HEK293 (cell line): ENCODE measurements around the gene TRIM9.

ENCODE experiments used
- ATF2 ChIP-seq: fragments of 450-650 bp; formaldehyde crosslinking; IDR thresholded peaks from 2 replicates; pipeline ENCODE4 v1.5.1; 2016; ENCODE audit warnings: missing biosample characterization, missing genetic modification characterization, low read depth
- FEZF1 ChIP-seq: fragments of 450-650 bp; formaldehyde crosslinking; IDR thresholded peaks from 2 replicates; pipeline ENCODE4 v1.5.1; 2016; ENCODE audit warnings: missing biosample characterization, missing genetic modification characterization
- KLF10 ChIP-seq: fragments of 450-650 bp; IDR thresholded peaks from 2 replicates; pipeline ENCODE4 v1.5.1; 2018; ENCODE audit warnings: missing biosample characterization, mild to moderate bottlenecking, missing genetic modification characterization
- SCRT2 ChIP-seq: fragments of 450-650 bp; formaldehyde crosslinking; IDR thresholded peaks from 2 replicates; pipeline ENCODE4 v1.5.1; 2016; ENCODE audit warnings: missing biosample characterization, missing genetic modification characterization
- TCF7L2 ChIP-seq: IDR thresholded peaks from 2 replicates; pipeline ENCODE4 v1.6.1; 2011; ENCODE audit warnings: low read depth, mild to moderate bottlenecking, inconsistent platforms, low read length, moderate library complexity, borderline replicate concordance
- ZBTB17 ChIP-seq: fragments of 450-650 bp; formaldehyde crosslinking; IDR thresholded peaks from 2 replicates; pipeline ENCODE4 v1.5.1; 2016; ENCODE audit warnings: missing biosample characterization, missing genetic modification characterization
- ZBTB6 ChIP-seq: fragments of 450-650 bp; formaldehyde crosslinking; IDR thresholded peaks from 2 replicates; pipeline ENCODE4 v1.5.1; 2017; ENCODE audit warnings: missing biosample characterization, missing genetic modification characterization
- ZEB2 ChIP-seq: fragments of 450-650 bp; formaldehyde crosslinking; IDR thresholded peaks from 2 replicates; pipeline ENCODE4 v1.5.1; 2016; ENCODE audit warnings: missing biosample characterization, missing genetic modification characterization
- ZFP69B ChIP-seq: fragments of 450-650 bp; formaldehyde crosslinking; IDR thresholded peaks from 2 replicates; pipeline ENCODE4 v1.5.1; 2016; ENCODE audit warnings: missing biosample characterization, missing genetic modification characterization
- ZNF133 ChIP-seq: fragments of 450-650 bp; formaldehyde crosslinking; IDR thresholded peaks from 2 replicates; pipeline ENCODE4 v1.5.1; 2016; ENCODE audit warnings: missing biosample characterization, missing genetic modification characterization
- ZNF146 ChIP-seq: fragments of 450-650 bp; formaldehyde crosslinking; IDR thresholded peaks from 2 replicates; pipeline ENCODE4 v1.5.1; 2016; ENCODE audit warnings: missing biosample characterization, missing genetic modification characterization
- ZNF223 ChIP-seq: fragments of 450-650 bp; formaldehyde crosslinking; IDR thresholded peaks from 2 replicates; pipeline ENCODE4 v1.5.1; 2016; ENCODE audit warnings: missing biosample characterization, missing genetic modification characterization
- ZNF274 ChIP-seq, 2 experiments: fragments of 200-500 bp in 1 of 2; fragments of 450-650 bp in 1 of 2; sonication (Bioruptor generic) in 1 of 2; formaldehyde crosslinking in 1 of 2; IDR thresholded peaks; 2 replicates each; pipeline versions ENCODE4 v1.5.1 to v1.6.1; 2014 to 2016; ENCODE audit warnings: borderline replicate concordance in 1 of 2, inconsistent platforms in 1 of 2, low read length in 1 of 2, missing biosample characterization in 1 of 2, missing genetic modification characterization in 1 of 2
- ZNF280C ChIP-seq: fragments of 450-650 bp; formaldehyde crosslinking; IDR thresholded peaks from 2 replicates; pipeline ENCODE4 v1.5.1; 2016; ENCODE audit warnings: missing biosample characterization, missing genetic modification characterization
- ZNF544 ChIP-seq: fragments of 450-650 bp; formaldehyde crosslinking; IDR thresholded peaks from 2 replicates; pipeline ENCODE4 v1.5.0; 2017; ENCODE audit warnings: missing biosample characterization, missing genetic modification characterization
- ZNF548 ChIP-seq: fragments of 450-650 bp; formaldehyde crosslinking; IDR thresholded peaks from 2 replicates; pipeline ENCODE4 v1.5.1; 2016; ENCODE audit warnings: missing biosample characterization, missing genetic modification characterization
- ZNF623 ChIP-seq: fragments of 450-650 bp; formaldehyde crosslinking; IDR thresholded peaks from 2 replicates; pipeline ENCODE4 v1.5.1; 2016; ENCODE audit warnings: missing biosample characterization, missing genetic modification characterization
- ZNF624 ChIP-seq: fragments of 450-650 bp; formaldehyde crosslinking; IDR thresholded peaks from 2 replicates; pipeline ENCODE4 v1.5.1; 2017; ENCODE audit warnings: missing biosample characterization, missing genetic modification characterization
- ZNF626 ChIP-seq: fragments of 450-650 bp; sonication (Bioruptor Pico); formaldehyde crosslinking; IDR thresholded peaks from 2 replicates; pipeline ENCODE4 v1.5.1; 2018; ENCODE audit warnings: missing biosample characterization, missing genetic modification characterization, inconsistent platforms
- ZNF639 ChIP-seq: fragments of 450-650 bp; formaldehyde crosslinking; IDR thresholded peaks from 2 replicates; pipeline ENCODE4 v1.5.1; 2016; ENCODE audit warnings: missing biosample characterization, missing genetic modification characterization
- ZNF670 ChIP-seq: fragments of 450-650 bp; formaldehyde crosslinking; IDR thresholded peaks from 2 replicates; pipeline ENCODE4 v1.5.1; 2016; ENCODE audit warnings: missing biosample characterization, missing genetic modification characterization, low read depth
- ZNF830 ChIP-seq: fragments of 450-650 bp; IDR thresholded peaks from 2 replicates; pipeline ENCODE4 v1.5.0; 2018; ENCODE audit warnings: missing biosample characterization, missing genetic modification characterization, low read depth, mild to moderate bottlenecking, moderate library complexity
- ZSCAN30 ChIP-seq: fragments of 450-650 bp; IDR thresholded peaks from 2 replicates; pipeline ENCODE4 v1.5.1; 2018; ENCODE audit warnings: missing biosample characterization, mild to moderate bottlenecking, missing genetic modification characterization, moderate library complexity
- ZXDB ChIP-seq: fragments of 450-650 bp; formaldehyde crosslinking; IDR thresholded peaks from 2 replicates; pipeline ENCODE4 v1.5.1; 2016; ENCODE audit warnings: missing biosample characterization, missing genetic modification characterization

The TRIM9 gene

GRCh38 chr14:51014086-51014485 is 80.8 kb downstream of the TRIM9 start (continued):
- TF ChIP-seq ATF2 (tag by site-specific recombination) (peak; percentile 15; the same call in 1 of the 2 replicates), ZEB2 (tag by site-specific recombination) (peak; percentile 28; the same call in 1 of the 2 replicates), ZXDB (tag by site-specific recombination) (peak; percentile 65; the same call in 1 of the 2 replicates), ZNF548 (tag by site-specific recombination) (no peak), FEZF1 (tag by site-specific recombination) (peak; percentile 38), ZNF274 (IDR thresholded peaks at IDR 0.05; ENCODE audit: low read length) (no peak), ZNF274 (tag by site-specific recombination; IDR thresholded peaks at IDR 0.05; ENCODE audit: borderline replicate concordance) (no peak), ZNF146 (no peak), ZBTB6 (tag by site-specific recombination) (peak; percentile 87), KLF10 (no peak), ZNF624 (tag by site-specific recombination) (no peak), SCRT2 (tag by site-specific recombination) (no peak), ZFP69B (tag by site-specific recombination) (no peak), ZNF623 (no peak), ZNF670 (tag by site-specific recombination) (no peak), ZBTB17 (tag by site-specific recombination) (no peak), ZSCAN30 (tag by site-specific recombination) (peak; percentile 84), ZNF830 (tag by site-specific recombination) (no peak), ZNF280C (tag by site-specific recombination) (no peak), ZNF544 (tag by site-specific recombination) (no peak), ZNF639 (tag by site-specific recombination) (no peak), TCF7L2 (no peak), ZNF626 (tag by site-specific recombination) (no peak), ZNF223 (tag by site-specific recombination) (no peak), ZNF133 (tag by site-specific recombination) (no peak)
